Endothelial cell of umbilical vein (primary cell): ENCODE results near the gene TMEM181. TPM values are rescaled to one million over a fixed set of nuclear protein-coding genes. Genes with fewer than 3 reads are reported as not detected.

Experiments
- BruUV-seq: library from RNA; stranded (reverse); fragments of 400-500 nt; replicated peaks from 2 replicates; lab custom pipeline; 2021; lab: Mats Ljungman, UMichigan
- CTCF ChIA-PET: fragments of 300-600, 350-600 bp; sonication (Branson Sonifier 250); formaldehyde crosslinking; loops from one replicate; lab custom pipeline; 2021; ENCODE audit warnings: antibody characterized with exemption, inconsistent platforms; lab: Charles Lee
- POLR2A ChIA-PET: fragments of 300-600, 350-600 bp; sonication (Branson Sonifier 250); formaldehyde crosslinking; loops from one replicate; lab custom pipeline; 2021; ENCODE audit warnings: antibody characterized with exemption, inconsistent platforms; lab: Charles Lee
- DNase-seq: peaks from one replicate; pipeline ENCODE4 v3.0.0-alpha.2; 2011; ENCODE audit warnings: low read depth, low spot score
- FAIRE-seq: peaks from 2 replicates; lab custom pipeline; 2011; peaks lifted over from hg19 to GRCh38; lab: Jason Lieb, UNC
- H2AFZ ChIP-seq: 2 replicates; pipeline ENCODE4 v1.6.0; 2012; ENCODE audit warnings: low read depth, low read length, control low read depth, inconsistent platforms
- H3K27ac ChIP-seq: 2 replicates; pipeline ENCODE4 v1.5.1; 2011; ENCODE audit warnings: low read depth, mild to moderate bottlenecking, control low read depth, low read length, moderate library complexity; ENCODE audit not compliant: insufficient read depth
- H3K27me3 ChIP-seq, 2 experiments: 2 replicates each; pipeline versions ENCODE4 v1.6.0 to v1.6.1; 2011; ENCODE audit warnings: low read length in 2 of 2, mixed read lengths in 1 of 2; ENCODE audit not compliant: control insufficient read depth in 2 of 2, insufficient read depth in 2 of 2
- H3K36me3 ChIP-seq, 2 experiments: 2 replicates in 1 of 2; 3 replicates in 1 of 2; pipeline ENCODE4 v1.5.1; 2011; ENCODE audit warnings: low read length in 2 of 2, mild to moderate bottlenecking in 1 of 2, moderate library complexity in 1 of 2; ENCODE audit not compliant: control insufficient read depth in 2 of 2, insufficient read depth in 2 of 2; ENCODE audit errors: extremely low read depth in 1 of 2
- H3K4me1 ChIP-seq: 3 replicates; pipeline ENCODE4 v1.5.1; 2011; ENCODE audit warnings: mild to moderate bottlenecking, low read length; ENCODE audit not compliant: control insufficient read depth, insufficient read depth; ENCODE audit errors: extremely low read depth
- H3K4me2 ChIP-seq: 2 replicates; pipeline ENCODE4 v1.6.1; 2011; ENCODE audit warnings: low read length, control low read depth, mixed read lengths; ENCODE audit not compliant: insufficient read depth
- H3K4me3 ChIP-seq, 3 experiments: fragments of 200-600 bp in 1 of 3; sonication (generic), shearing (Covaris generic) in 1 of 3; replicated peaks in 1 of 3; 2 replicates each; pipeline ENCODE4 v1.5.1; 2011 to 2016; ENCODE audit warnings: control low read depth in 3 of 3, low read length in 3 of 3, mild to moderate bottlenecking in 2 of 3, inconsistent platforms in 1 of 3, low read depth in 1 of 3, moderate library complexity in 1 of 3; ENCODE audit not compliant: insufficient read depth in 1 of 3
- H3K79me2 ChIP-seq: 2 replicates; pipeline ENCODE4 v1.6.0; 2012; ENCODE audit warnings: low read length, inconsistent platforms; ENCODE audit not compliant: control insufficient read depth, insufficient read depth
- H3K9ac ChIP-seq: replicated peaks from 2 replicates; pipeline ENCODE3; 2011; ENCODE audit warnings: low read length, control low read depth; ENCODE audit not compliant: insufficient read depth; ENCODE audit errors: extremely low read depth
- H3K9me1 ChIP-seq: replicated peaks from 3 replicates; pipeline ENCODE4 v1.6.0; 2011; ENCODE audit warnings: mild to moderate bottlenecking, low read length; ENCODE audit not compliant: control insufficient read depth, insufficient read depth; ENCODE audit errors: extremely low read depth
- H3K9me3 ChIP-seq: replicated peaks from 2 replicates; pipeline ENCODE4 v1.5.1; 2012; ENCODE audit warnings: low read length, inconsistent platforms; ENCODE audit not compliant: control insufficient read depth, insufficient read depth
- H4K20me1 ChIP-seq: replicated peaks from 2 replicates; pipeline ENCODE3; 2011; ENCODE audit warnings: mild to moderate bottlenecking, low read length; ENCODE audit not compliant: control insufficient read depth, insufficient read depth; ENCODE audit errors: extremely low read depth
- CTCF ChIP-seq, 2 donors: IDR thresholded peaks; 1 replicate in 1 of 2; 2 replicates in 1 of 2; pipeline ENCODE4 v1.5.1; 2011; ENCODE audit warnings: low read length in 2 of 2, mild to moderate bottlenecking in 2 of 2, moderate library complexity in 2 of 2, control low read depth in 1 of 2, inconsistent platforms in 1 of 2, low read depth in 1 of 2; ENCODE audit not compliant: insufficient read depth in 1 of 2; ENCODE audit errors: extremely low read depth in 1 of 2
- EZH2 ChIP-seq: IDR thresholded peaks from 2 replicates; pipeline ENCODE4 v1.6.1; 2012; ENCODE audit warnings: borderline replicate concordance, low read depth, mild to moderate bottlenecking, moderate library complexity, low read length, inconsistent platforms; ENCODE audit not compliant: severe bottlenecking
- FOS ChIP-seq: IDR thresholded peaks from 2 replicates; pipeline ENCODE4 v1.6.1; 2011; ENCODE audit warnings: mild to moderate bottlenecking, low read length, moderate library complexity, borderline replicate concordance; ENCODE audit not compliant: insufficient read depth
- GATA2 ChIP-seq: IDR thresholded peaks from 2 replicates; pipeline ENCODE4 v1.7.0; 2011; ENCODE audit warnings: low read depth, mild to moderate bottlenecking, moderate library complexity, mixed read lengths, low read length; ENCODE audit not compliant: insufficient read length, insufficient read depth
- JUN ChIP-seq: IDR thresholded peaks from 2 replicates; pipeline ENCODE4 v1.6.1; 2011; ENCODE audit warnings: borderline replicate concordance, low read depth; ENCODE audit not compliant: insufficient read length, insufficient read depth
- MAX ChIP-seq: IDR thresholded peaks from 2 replicates; pipeline ENCODE4 v1.6.1; 2011; ENCODE audit not compliant: insufficient read depth, insufficient read length
- MYC ChIP-seq: IDR thresholded peaks from one replicate; pipeline ENCODE4 v1.6.1; 2011; ENCODE audit warnings: mild to moderate bottlenecking, low read depth, low read length
- POLR2A ChIP-seq: IDR thresholded peaks from 2 replicates; pipeline ENCODE4 v1.6.1; 2012; ENCODE audit warnings: low read depth, mild to moderate bottlenecking, control low read depth, low read length
- POLR2AphosphoS5 ChIP-seq: IDR thresholded peaks from 2 replicates; pipeline ENCODE4 v1.6.1; 2012; ENCODE audit warnings: low read depth, mild to moderate bottlenecking, control low read depth, low read length, moderate library complexity; ENCODE audit not compliant: insufficient read depth
- dilution Hi-C: fragments of 300-500 bp; cut with MboI; formaldehyde crosslinking; loops from one replicate; pipeline ENCODE4 v1.15.0; 2019; ENCODE audit warnings: low sequenced_read_pairs; ENCODE audit not compliant: extremely low pct_ligation_motif_present
- intact Hi-C: fragments of 100-400 bp; cut with micrococcal nuclease; formaldehyde crosslinking; loops from one replicate; pipeline ENCODE4 v1.10.0; 2022
- polyA plus RNA-seq, 4 experiments: library from polyadenylated mRNA; depleted of rRNA in 3 of 4; stranded (reverse) in 3 of 4; unstranded in 1 of 4; fragments of >200 nt; gene quantifications; 2 replicates each; pipeline versions ENCODE4 v1.2.1 to v1.2.3, GENCODE V29; 2011 to 2012; ENCODE audit warnings: missing spikeins in 1 of 4
- total RNA-seq: library from RNA; stranded (reverse); gene quantifications from 2 replicates; pipeline ENCODE4 v1.2.3, GENCODE V29; 2021

TMEM181 gene
- total and polyA plus RNA-seq, 2 donors (not counting 3 experiments of a cell fraction or from before 2014, with no cell fraction given) = 21.7 to 33.5 TPM

- Histone ChIP-seq H3K4me2 (no peak overlapping the region), H3K9ac (no peak overlapping the region), H3K36me3 (peaks cover 10 to 32% of the 10 kb centered on the region in 2 experiments), H3K9me1 (no peaks in the 10 kb centered on the region), H3K4me1 (peaks cover 3% of the 10 kb centered on the region), H3K27ac (no peak overlapping the region), H3K9me3 (no peaks in the 10 kb centered on the region), H3K79me2 (no peaks in the 10 kb centered on the region), H3K4me3 (no peak overlapping the region), H4K20me1 (no peaks in the 10 kb centered on the region), H3K27me3 (no peaks in the 10 kb centered on the region), H2AFZ (no peak overlapping the region)
- intact Hi-C loops = loop anchor here (2.0 kb wide), 1 partner anchor 33 kb away; the partner anchor contains the start of gene TMEM181
- DNase-seq (no peak), FAIRE-seq (no peak)
- ChIA-PET POLR2A (no interaction called here), CTCF (interaction anchor here (0.6 to 6.5 kb wide), 6 partner anchors 9 to 379 kb away, joined by 3 to 46 read pairs (median 6); no protein-coding TSS in a partner anchor)
- no TSS peak for BruUV-seq
- TF ChIP-seq GATA2 (no peak), POLR2AphosphoS5 (no peak), CTCF (IDR thresholded peaks at IDR 0.05; ENCODE audit: extremely low read depth in 1 of 2, insufficient read depth in 1 of 2, low read depth in 1 of 2, low read length in 2 of 2) (no peak), POLR2A (no peak), MYC (no peak), EZH2 (no peak), FOS (no peak), JUN (no peak), MAX (no peak)
- dilution Hi-C loops = no loop called here
Observed at GRCh38 chr6:158593670-158594069, 33.8 kb downstream of the TMEM181 start.
